ENCODE results near the gene CD46. TPM values are rescaled to one million over a fixed set of nuclear protein-coding genes. Genes with fewer than 3 reads are reported as not detected.
"Not testable (repeated sequence)": the region's sequence is repeated elsewhere in the genome, so short reads cannot be mapped to it uniquely, and the experiment has no call there.

The CD46 gene
- total RNA-seq, 4 donors from 2014 or later, result 89.7 to 259 (median 108) TPM

DNA sequence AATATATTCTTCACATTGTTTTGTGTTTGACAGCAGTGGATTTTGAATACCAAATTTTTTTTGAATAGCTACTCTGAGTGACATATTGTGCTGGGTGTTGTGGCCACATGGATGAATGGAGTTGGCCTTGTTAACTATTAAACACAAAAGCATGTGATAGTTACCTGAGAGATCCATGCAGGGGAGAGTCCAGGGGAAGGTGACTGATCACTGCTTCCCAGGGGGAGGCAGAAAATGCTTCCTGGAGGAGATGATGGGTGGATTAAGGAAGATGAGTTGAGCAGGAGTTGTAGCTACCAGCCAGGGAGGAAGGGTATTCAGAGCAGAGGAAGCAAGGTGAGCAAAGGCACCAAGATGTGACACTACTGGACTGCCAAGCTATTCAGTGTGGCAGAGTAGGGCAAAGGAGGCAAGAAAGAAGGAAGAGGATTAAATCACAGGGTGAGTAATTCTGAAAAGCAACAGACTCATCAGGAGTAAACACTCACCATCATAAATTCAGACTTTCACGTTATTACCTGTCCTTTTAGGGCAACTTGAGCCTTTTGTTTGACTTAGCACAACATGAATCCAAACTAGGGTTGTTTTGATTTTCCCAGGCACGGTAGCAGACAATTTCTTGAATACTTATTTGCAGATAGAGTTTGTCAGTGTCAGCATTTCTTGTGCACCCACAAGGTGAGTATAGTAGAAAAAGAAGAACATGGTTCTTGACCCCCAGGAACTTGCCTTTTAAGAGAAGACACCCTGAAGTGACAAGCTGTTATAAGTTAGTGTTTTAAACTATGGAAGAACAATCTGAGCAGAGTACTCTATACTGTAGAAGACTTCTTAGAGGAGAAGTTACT lies 4.2 kb downstream of the CD46 start:
- no peak overlapping the region for H3K27ac ChIP-seq
- no peaks in the 10 kb centered on the region for H3K9me3 ChIP-seq
- TF ChIP-seq, protein P1, sequence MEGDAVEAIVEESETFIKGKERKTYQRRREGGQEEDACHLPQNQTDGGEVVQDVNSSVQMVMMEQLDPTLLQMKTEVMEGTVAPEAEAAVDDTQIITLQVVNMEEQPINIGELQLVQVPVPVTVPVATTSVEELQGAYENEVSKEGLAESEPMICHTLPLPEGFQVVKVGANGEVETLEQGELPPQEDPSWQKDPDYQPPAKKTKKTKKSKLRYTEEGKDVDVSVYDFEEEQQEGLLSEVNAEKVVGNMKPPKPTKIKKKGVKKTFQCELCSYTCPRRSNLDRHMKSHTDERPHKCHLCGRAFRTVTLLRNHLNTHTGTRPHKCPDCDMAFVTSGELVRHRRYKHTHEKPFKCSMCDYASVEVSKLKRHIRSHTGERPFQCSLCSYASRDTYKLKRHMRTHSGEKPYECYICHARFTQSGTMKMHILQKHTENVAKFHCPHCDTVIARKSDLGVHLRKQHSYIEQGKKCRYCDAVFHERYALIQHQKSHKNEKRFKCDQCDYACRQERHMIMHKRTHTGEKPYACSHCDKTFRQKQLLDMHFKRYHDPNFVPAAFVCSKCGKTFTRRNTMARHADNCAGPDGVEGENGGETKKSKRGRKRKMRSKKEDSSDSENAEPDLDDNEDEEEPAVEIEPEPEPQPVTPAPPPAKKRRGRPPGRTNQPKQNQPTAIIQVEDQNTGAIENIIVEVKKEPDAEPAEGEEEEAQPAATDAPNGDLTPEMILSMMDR (IDR thresholded peaks at IDR 0.05), result no peak
- no peak for TF ChIP-seq POLR2A (IDR thresholded peaks at IDR 0.05)
- TF ChIP-seq EP300 (IDR thresholded peaks at IDR 0.05), result no peak
- no peak for TF ChIP-seq POLR2AphosphoS5 (IDR thresholded peaks at IDR 0.05)
- H3K27me3 ChIP-seq, result no peaks in the 10 kb centered on the region
- H3K4me1 ChIP-seq, result peaks cover 33% of the 10 kb centered on the region
- H3K36me3 ChIP-seq, result peaks cover 38% of the 10 kb centered on the region
- no peak overlapping the region for H3K4me3 ChIP-seq
- no peak for DNase-seq (ENCODE audit: low spot score in 2 of 2)
- WGBS, result 59% methylated on average over 2 of the region's 2 CpGs

DNA sequence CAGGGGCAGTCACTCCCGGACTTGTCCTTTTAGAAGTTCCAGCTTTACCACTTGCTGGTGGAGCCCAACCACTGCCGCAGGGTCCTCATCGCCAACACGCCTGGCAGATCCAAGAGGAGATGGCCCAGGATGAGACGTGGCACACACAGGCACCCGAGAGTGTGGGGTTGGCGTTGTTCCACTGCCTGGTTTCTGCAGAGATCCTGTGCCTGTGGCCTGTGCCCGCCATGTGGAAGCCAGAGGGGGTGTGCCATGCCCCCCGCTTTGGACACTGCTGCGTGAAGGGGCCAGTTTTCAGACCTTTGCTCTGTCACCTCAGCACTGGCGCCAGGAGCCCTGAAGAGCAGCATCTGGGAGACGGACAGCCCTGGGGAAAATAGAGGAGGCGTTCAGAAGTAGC lies 10.8 kb downstream of the CD46 start:
- Histone ChIP-seq H3K27ac (no peak overlapping the region), H3K27me3 (no peaks in the 10 kb centered on the region), H3K36me3 (peaks cover 77% of the 10 kb centered on the region), H3K4me1 (no peaks in the 10 kb centered on the region), H3K4me3 (no peak overlapping the region), H3K9me3 (no peaks in the 10 kb centered on the region)
- DNase-seq (ENCODE audit: low spot score in 2 of 2), result no peak
- 90% methylated on average over 10 of the region's 13 CpGs for WGBS
- TF ChIP-seq POLR2AphosphoS5 (IDR thresholded peaks at IDR 0.05), result no peak
- no peak for TF ChIP-seq EP300 (IDR thresholded peaks at IDR 0.05)
- TF ChIP-seq, protein P1 (IDR thresholded peaks at IDR 0.05), result no peak
- no peak for TF ChIP-seq POLR2A (IDR thresholded peaks at IDR 0.05)

DNA sequence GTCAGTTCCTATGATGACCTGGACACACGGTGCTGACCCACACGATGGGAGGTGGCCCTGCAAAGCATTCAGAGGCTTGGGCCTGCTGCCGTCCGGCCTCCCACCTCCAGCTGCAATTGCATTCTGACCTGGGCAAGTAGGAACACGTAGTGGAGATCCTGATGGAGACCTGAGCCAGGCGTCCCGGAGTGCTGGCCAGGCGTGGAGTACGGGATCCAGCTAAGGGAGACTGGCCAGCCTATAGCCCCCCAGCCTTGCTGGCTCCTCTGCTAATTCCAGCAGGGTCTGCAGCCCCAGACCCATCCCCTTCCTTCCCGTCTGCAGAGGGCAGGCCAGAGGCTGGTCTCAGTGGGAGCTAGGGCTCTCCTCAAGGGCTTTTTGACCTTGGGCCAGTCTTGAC lies 11.2 kb downstream of the CD46 start:
- Histone ChIP-seq H3K36me3 (peaks cover 72% of the 10 kb centered on the region), H3K4me1 (no peaks in the 10 kb centered on the region), H3K27me3 (no peaks in the 10 kb centered on the region), H3K9me3 (no peaks in the 10 kb centered on the region), H3K27ac (no peak overlapping the region), H3K4me3 (no peak overlapping the region)
- no peak for DNase-seq (ENCODE audit: low spot score in 2 of 2)
- 92% methylated on average over 7 of the region's 10 CpGs for WGBS
- TF ChIP-seq POLR2AphosphoS5 (IDR thresholded peaks at IDR 0.05), result no peak
- TF ChIP-seq, protein P1 (IDR thresholded peaks at IDR 0.05), result no peak
- no peak for TF ChIP-seq POLR2A (IDR thresholded peaks at IDR 0.05)
- no peak for TF ChIP-seq EP300 (IDR thresholded peaks at IDR 0.05)

DNA sequence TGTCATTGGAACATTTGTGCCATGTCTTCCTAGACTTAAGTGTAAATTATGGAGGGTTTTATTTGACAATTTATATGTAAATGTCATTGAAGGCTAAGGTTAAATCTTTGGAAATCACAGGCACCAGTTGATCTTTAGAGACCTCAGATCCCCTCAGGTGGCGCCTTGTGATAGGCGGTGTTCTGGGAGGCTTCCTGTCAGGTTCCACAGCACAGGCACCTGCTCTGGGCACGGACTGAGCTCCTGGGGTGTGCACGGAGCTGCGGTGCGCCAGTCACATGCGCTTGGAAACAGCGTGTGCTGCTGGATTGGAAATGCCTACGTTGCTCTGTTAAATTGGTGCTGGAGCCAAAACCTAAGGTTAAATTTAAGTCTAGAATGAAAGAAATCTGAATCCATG lies 12.1 kb downstream of the CD46 start:
- 87% methylated on average over 9 of the region's 9 CpGs for WGBS
- H3K36me3 ChIP-seq, result peaks cover 69% of the 10 kb centered on the region
- no peak for DNase-seq (ENCODE audit: low spot score in 2 of 2)
- no peaks in the 10 kb centered on the region for H3K4me1 ChIP-seq
- TF ChIP-seq, protein P1 (IDR thresholded peaks at IDR 0.05), result no peak
- TF ChIP-seq POLR2AphosphoS5 (IDR thresholded peaks at IDR 0.05) (no peak), EP300 (IDR thresholded peaks at IDR 0.05) (no peak), POLR2A (IDR thresholded peaks at IDR 0.05) (no peak)
- H3K4me3 ChIP-seq, result no peak overlapping the region
- H3K9me3 ChIP-seq, result no peaks in the 10 kb centered on the region
- no peaks in the 10 kb centered on the region for H3K27me3 ChIP-seq
- H3K27ac ChIP-seq, result no peak overlapping the region

DNA sequence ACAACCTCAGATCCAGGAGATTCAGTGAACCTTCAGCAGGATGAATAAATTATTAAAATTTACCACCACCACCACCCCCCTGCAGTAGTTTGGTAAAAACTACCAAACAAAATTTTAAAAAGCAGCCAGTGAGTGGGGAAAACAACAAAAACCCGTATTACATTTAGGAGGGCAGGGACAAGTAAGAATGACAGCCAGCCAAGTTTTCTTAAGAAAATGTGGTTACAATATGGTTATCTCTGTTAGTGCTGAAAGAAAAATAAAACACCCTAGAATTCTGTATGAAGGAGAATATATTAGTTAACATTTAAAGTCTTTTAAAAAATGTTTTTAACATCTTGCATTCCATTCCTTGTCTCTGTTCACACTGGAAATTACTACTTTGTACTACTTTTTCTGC lies 14.7 kb downstream of the CD46 start:
- TF ChIP-seq EP300 (IDR thresholded peaks at IDR 0.05), result no peak
- TF ChIP-seq POLR2AphosphoS5 (IDR thresholded peaks at IDR 0.05), result no peak
- TF ChIP-seq, protein P1 (IDR thresholded peaks at IDR 0.05), result no peak
- no peak for TF ChIP-seq POLR2A (IDR thresholded peaks at IDR 0.05)
- no peak for DNase-seq (ENCODE audit: low spot score in 2 of 2)
- Histone ChIP-seq H3K27me3 (no peaks in the 10 kb centered on the region), H3K36me3 (peaks cover 56% of the 10 kb centered on the region), H3K27ac (no peak overlapping the region), H3K9me3 (no peaks in the 10 kb centered on the region), H3K4me1 (no peaks in the 10 kb centered on the region), H3K4me3 (no peak overlapping the region)
- 64% methylated on average over 1 of the region's 1 CpG for WGBS

DNA sequence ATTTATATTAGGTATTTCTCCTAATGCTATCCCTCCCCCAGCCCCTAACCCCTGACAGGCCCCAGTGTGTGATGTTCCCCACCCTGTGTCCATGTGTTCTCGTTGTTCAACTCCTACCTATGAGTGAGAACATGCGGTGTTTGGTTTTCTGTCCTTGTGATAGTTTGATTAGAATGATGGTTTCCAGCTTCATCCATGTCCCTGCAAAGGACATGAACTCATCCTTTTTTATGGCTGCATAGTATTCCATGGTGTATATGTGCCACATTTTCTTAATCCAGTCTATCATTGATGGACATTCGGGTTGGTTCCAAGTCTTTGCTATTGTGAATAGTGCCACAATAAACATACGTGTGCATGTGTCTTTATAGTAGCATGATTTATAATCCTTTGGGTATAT lies 18.7 kb downstream of the CD46 start:
- peaks cover 30% of the 10 kb centered on the region for H3K36me3 ChIP-seq
- H3K27me3 ChIP-seq; H3K9me3 ChIP-seq; DNase-seq (ENCODE audit: low spot score in 2 of 2); H3K4me3 ChIP-seq; H3K27ac ChIP-seq; H3K4me1 ChIP-seq: not testable (repeated sequence)
- 97% methylated on average over 4 of the region's 4 CpGs for WGBS

DNA sequence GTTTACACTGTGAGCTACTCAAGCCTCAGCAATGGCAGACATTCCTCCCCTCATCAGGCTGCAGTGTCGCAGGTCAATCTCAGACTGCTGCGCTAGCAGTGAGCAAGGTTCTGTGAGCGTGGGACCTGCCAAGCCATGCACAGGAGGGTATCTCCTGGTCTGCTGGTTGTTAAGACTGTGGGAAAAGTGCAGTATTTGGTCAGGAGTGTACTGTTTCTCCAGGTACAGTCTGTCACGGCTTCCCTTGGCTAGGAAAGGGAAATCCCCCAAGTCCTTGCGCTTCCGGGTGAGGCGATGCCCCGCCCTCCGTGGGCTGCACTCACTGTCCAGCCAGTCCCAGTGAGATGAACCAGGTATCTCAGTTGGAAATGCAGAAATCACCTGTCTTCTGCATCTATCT lies 24.2 kb downstream of the CD46 start:
- not testable (repeated sequence) for H3K27me3 ChIP-seq; H3K4me3 ChIP-seq; H3K27ac ChIP-seq; DNase-seq (ENCODE audit: low spot score in 2 of 2); H3K4me1 ChIP-seq; H3K9me3 ChIP-seq
- H3K36me3 ChIP-seq, result peaks cover 36% of the 10 kb centered on the region
- 78% methylated on average over 9 of the region's 9 CpGs for WGBS

DNA sequence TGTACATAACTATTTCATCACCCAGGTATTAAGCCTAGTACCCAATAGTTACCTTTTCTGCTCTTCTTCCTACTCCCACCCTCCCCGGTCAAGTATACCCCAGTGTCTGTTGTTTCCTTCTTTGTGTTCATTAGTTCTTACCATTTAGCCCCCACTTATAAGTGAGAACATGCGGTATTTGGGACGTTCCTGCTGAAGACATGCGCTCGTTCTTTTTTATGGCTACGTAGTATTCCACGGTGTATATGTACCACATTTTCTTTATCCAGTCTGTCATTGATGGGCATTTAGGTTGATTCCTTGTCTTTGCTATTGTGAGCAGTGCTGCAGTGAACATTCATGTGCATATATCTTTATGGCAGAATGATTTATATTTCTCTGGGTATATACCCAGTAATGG lies 25.6 kb downstream of the CD46 start:
- peaks cover 36% of the 10 kb centered on the region for H3K36me3 ChIP-seq
- H3K4me1 ChIP-seq; H3K27me3 ChIP-seq; H3K4me3 ChIP-seq; DNase-seq (ENCODE audit: low spot score in 2 of 2); H3K9me3 ChIP-seq; H3K27ac ChIP-seq: not testable (repeated sequence)
- WGBS, result 97% methylated on average over 7 of the region's 7 CpGs
